ENCODE data around the gene SH3BGRL. TPM values are rescaled to one million over a fixed set of nuclear protein-coding genes. Genes with fewer than 3 reads are reported as not detected.

The SH3BGRL gene
- total RNA-seq, 6 experiments from 2014 or later: 12.4 to 35.3 (median 23.5) TPM

DNA sequence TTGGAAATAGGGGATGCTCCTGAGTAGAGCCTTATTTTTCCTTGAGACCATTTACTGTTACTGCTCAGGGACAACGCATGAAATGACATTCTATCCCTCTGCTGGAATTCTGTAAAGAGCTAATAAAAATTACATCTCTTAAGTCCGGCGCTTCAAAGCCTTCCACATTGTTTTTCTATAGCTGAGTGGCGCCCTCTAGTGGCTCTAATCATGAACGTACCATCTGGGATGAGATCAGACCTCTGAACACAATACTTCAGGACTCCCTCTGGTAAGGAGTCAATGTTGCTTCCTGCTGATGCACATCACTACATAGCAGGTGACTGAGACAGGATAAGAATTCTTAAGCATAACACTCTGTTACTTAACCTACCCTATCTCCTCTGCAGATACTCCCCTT, 6.2 kb upstream of the SH3BGRL start:
- no peak overlapping the region for H3K27ac ChIP-seq
- H3K27me3 ChIP-seq: no peaks in the 10 kb centered on the region
- intact Hi-C loops (cut with DNase I): no loop called here
- 4% methylated on average over 5 of the region's 5 CpGs for WGBS (ENCODE audit: insufficient coverage, low coverage, low lambda C conversion rate, missing lambda C conversion rate)
- H3K4me3 ChIP-seq: no peak overlapping the region
- H3K36me3 ChIP-seq: no peaks in the 10 kb centered on the region
- DNase-seq (peak in 1 of 3 donors; percentile 50), ATAC-seq (peak; percentile 81 to 89 (median 84))
- TF ChIP-seq POLR2A (IDR thresholded peaks at IDR 0.05): no peak
- peak; percentile 48 to 85 (median 82) for TF ChIP-seq CTCF (IDR thresholded peaks at IDR 0.05)
- no peaks in the 10 kb centered on the region for H3K4me1 ChIP-seq
- no peaks in the 10 kb centered on the region for H3K9me3 ChIP-seq

DNA sequence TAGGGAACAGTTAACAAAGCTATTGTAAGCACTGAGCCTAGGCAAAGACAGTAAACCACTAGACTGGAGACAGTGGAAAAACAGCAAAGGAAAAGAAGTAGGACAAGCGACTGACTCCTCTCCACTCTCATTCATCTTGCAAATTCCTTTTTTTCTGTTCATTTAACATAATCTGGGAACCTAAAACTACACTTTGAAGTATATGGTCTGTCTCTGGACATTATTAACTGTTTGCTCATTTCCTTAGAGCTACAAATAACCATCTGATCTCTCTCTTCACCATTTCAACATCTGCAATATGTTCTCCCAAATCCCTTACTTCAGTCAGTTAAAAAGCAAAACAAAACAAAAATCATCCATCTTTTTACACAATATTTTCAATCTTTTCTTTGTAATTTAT, 831 bp upstream of the SH3BGRL start:
- H3K4me1 ChIP-seq: no peaks in the 10 kb centered on the region
- DNase-seq: no peak
- intact Hi-C loops (cut with DNase I): no loop called here
- H3K36me3 ChIP-seq: no peaks in the 10 kb centered on the region
- 44% methylated on average over 1 of the region's 1 CpG for WGBS (ENCODE audit: insufficient coverage, low coverage, low lambda C conversion rate, missing lambda C conversion rate)
- H3K4me3 ChIP-seq: peak overlapping the region; percentile 54 to 61 (median 59)
- H3K9me3 ChIP-seq: no peaks in the 10 kb centered on the region
- H3K27ac ChIP-seq: peak overlapping the region in 2 of 3 donors; percentile 49 to 75
- no peaks in the 10 kb centered on the region for H3K27me3 ChIP-seq
- ATAC-seq: no peak
- no peak for TF ChIP-seq POLR2A (IDR thresholded peaks at IDR 0.05)
- no peak for TF ChIP-seq CTCF (IDR thresholded peaks at IDR 0.05)

DNA sequence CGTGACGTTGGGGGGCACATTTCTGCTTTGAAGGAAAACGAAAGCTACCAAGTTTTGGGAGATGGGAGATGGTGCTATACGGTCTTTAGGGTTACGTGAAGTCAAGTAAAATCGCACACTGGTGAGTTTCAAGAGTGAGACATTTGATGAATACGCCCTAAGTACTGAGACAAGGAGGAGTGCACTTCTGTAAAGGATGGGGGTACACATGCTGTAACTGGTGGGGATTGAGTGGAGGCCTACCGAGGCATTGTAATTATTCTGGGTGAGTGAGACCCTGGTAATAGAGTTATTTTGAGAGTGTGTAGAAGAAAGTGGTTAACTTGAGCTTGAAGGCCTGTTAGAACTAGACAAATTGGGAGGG, 536 bp downstream of the SH3BGRL start:
- no peaks in the 10 kb centered on the region for H3K9me3 ChIP-seq
- no peaks in the 10 kb centered on the region for H3K36me3 ChIP-seq
- peak overlapping the region; percentile 54 to 61 (median 59) for H3K4me3 ChIP-seq
- intact Hi-C loops (cut with DNase I): no loop called here
- ATAC-seq: peak; percentile 17 to 34 (median 20)
- H3K4me1 ChIP-seq: no peaks in the 10 kb centered on the region
- peak overlapping the region; percentile 23 to 75 (median 49) for H3K27ac ChIP-seq
- no peaks in the 10 kb centered on the region for H3K27me3 ChIP-seq
- no peak for DNase-seq
- TF ChIP-seq POLR2A (IDR thresholded peaks at IDR 0.05) (no peak), CTCF (IDR thresholded peaks at IDR 0.05) (no peak)
- 12% methylated on average over 8 of the region's 8 CpGs for WGBS (ENCODE audit: insufficient coverage, low coverage, low lambda C conversion rate, missing lambda C conversion rate)

GRCh38 chrX:81202943-81203342, 1.0 kb downstream of the SH3BGRL start:
- H3K36me3 ChIP-seq: no peaks in the 10 kb centered on the region
- peak overlapping the region in 1 of 3 donors; percentile 75 for H3K27ac ChIP-seq
- WGBS (ENCODE audit: insufficient coverage, low coverage, low lambda C conversion rate, missing lambda C conversion rate): 41% methylated on average over 1 of the region's 1 CpG
- H3K4me3 ChIP-seq: peak overlapping the region; percentile 54 to 61 (median 59)
- TF ChIP-seq CTCF (IDR thresholded peaks at IDR 0.05) (no peak), POLR2A (IDR thresholded peaks at IDR 0.05) (no peak)
- no peaks in the 10 kb centered on the region for H3K9me3 ChIP-seq
- no peak for DNase-seq
- ATAC-seq: no peak
- intact Hi-C loops (cut with DNase I): no loop called here
- H3K4me1 ChIP-seq: no peaks in the 10 kb centered on the region
- H3K27me3 ChIP-seq: no peaks in the 10 kb centered on the region

GRCh38 chrX:81205551-81205950, 3.6 kb downstream of the SH3BGRL start:
- Histone ChIP-seq H3K36me3 (no peaks in the 10 kb centered on the region), H3K9me3 (no peaks in the 10 kb centered on the region), H3K4me3 (no peak overlapping the region), H3K4me1 (no peaks in the 10 kb centered on the region), H3K27me3 (no peaks in the 10 kb centered on the region), H3K27ac (no peak overlapping the region)
- no peak for DNase-seq
- TF ChIP-seq CTCF (IDR thresholded peaks at IDR 0.05) (no peak), POLR2A (IDR thresholded peaks at IDR 0.05) (no peak)
- 45% methylated on average over 2 of the region's 2 CpGs for WGBS (ENCODE audit: insufficient coverage, low coverage, low lambda C conversion rate, missing lambda C conversion rate)
- intact Hi-C loops (cut with DNase I): no loop called here
- no peak for ATAC-seq

Measured in right lobe of liver (tissue), 6 donors.